GM19043 (cell line): Measurements from ENCODE around the gene PDCD4.

Experiments used
- ATAC-seq: cut with Tn5 transposase; IDR thresholded peaks from one replicate; pipeline ENCODE4 v1.9.1; 2021; ENCODE audit warnings: low read depth; ENCODE audit not compliant: unreplicated experiment

PDCD4 gene

DNA sequence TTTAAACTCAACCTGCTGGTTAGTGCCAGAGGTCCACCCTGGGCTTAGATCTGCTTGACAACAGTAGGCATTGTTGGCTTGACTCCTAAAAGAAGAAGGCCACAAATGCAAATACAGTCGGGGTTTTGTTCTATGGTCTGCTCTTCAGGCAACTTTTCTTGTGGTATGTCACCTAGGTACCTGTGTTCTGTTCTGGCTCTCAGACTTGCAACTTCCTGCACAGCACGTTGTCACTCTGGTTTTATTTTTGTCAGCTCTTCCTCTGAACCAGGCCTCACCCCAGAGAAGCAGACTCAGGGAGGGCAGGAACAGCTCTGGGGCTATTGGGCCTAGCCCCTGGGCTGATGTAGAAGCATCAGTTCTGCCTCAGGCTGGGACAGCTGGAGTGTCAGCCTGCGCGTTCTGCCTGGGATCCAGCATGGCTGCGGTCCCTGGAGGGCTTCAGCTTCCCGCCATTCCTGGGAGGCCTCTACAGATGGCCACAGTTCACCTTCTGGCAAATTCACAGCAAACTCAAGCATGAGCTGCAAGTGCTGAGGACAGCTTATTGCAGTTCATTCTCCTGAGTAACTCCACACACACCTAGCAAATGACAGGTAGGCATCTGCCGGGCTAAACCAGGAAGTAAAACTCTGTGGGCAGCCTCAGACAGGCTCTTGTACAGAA, 11.0 kb upstream of the PDCD4 start:
- ATAC-seq = peak; percentile 62

DNA sequence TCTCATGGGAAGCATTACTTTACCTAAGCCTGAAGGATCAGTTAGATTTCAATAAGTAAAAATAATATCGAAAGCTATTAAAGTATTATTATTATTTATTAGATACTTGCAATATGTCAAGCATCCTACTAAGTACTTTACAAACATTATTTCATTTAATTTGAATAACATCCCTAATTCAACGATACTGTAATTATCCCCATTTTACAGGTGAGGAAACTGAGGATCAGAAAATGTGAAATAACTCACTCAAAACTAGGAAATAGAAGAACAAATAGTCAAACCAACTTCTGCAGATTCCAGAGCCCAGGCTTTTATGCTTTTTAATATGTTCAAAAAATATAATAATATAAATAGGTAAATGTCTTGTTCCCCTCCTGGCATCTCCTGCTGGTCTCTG, 10.3 kb upstream of the PDCD4 start:
- ATAC-seq = no peak

DNA sequence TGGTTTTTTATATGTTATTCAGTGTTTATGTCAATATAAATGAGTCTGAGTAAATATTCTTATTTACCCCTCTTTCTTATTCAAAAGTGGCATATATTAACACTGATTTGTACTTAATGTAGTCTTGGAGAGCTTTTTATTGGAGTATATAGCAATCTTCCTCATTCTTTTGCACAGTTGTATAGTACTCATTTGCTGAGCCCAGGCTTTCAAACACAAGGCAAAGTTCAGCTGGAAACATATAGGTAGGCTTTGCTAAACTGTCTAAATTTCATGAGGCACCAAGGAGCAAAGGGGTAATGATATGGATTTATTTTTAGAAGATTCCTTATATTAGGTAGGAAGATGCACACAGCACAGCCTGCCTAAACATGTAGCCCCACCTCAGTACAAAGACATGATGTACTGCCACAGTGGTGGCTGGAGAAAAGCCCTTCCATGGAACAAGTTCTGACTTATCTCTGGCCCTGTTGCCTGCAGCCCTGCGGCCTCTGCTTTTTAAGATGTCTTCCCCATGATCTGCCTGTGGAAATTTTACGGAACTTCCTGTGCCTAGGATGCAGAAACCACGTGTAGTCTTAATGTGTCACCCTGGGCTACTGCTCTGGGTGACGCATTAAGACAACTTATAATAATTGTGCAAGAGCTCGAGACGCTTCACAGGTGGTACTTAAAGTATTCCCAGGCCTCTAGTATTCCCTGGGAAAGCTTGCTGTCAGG, 9.6 kb upstream of the PDCD4 start:
- ATAC-seq = no peak

DNA sequence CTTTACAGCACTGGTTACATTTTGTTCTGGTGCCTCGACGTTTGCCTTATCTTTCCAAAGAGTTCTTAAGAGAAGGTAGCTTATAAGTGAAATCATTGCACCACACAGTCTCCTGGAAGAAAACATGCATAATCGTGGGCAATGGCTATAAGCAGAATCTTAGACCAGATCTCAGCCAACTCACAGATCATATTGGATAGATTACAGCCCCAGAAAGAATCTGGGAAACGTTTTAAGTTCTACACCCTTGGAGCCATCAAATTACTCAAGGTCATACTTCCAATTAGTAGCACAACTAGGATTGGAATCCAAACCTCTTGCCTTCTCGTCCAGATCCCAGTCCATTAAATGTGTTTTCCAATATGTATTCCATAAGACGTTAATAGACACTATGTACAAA, 8.8 kb upstream of the PDCD4 start:
- ATAC-seq = no peak

DNA sequence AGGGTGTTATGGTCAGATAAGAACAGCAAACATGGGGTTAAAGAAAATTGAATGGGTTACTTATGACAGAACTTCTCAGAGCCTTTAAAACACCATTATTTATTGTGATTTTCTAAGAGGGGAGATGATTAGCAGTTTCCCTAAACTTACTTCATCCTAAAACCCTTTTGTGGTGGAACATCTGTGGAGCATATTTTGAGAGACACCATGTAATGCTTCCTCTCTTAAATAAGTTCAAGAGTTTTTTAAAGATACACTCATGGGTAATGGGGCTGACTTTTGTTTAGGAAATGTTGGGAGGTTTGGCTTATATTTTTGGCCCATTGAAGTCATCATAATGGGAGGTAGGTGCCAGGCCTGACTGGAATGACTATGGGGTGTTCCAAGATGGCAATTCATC, 8.4 kb upstream of the PDCD4 start:
- no peak for ATAC-seq

DNA sequence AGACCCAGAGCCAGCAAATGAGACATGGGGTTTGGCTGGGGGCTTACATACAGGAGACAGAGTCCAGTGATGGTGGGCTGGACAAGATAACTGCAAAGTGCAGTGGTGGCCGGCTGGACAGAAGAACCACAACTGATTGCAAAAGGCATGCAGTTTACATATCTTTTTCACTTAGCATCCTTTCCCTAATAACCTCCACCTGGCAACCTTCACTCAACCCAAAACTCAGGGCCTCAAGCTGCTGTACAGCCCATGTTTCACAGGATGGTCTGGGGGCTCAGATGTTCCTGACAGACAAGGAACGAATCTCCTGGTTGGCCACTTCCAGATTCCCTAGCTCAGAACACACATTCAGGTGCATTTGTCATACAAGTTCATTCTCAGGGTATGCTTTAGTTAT, 7.8 kb upstream of the PDCD4 start:
- no peak for ATAC-seq

DNA sequence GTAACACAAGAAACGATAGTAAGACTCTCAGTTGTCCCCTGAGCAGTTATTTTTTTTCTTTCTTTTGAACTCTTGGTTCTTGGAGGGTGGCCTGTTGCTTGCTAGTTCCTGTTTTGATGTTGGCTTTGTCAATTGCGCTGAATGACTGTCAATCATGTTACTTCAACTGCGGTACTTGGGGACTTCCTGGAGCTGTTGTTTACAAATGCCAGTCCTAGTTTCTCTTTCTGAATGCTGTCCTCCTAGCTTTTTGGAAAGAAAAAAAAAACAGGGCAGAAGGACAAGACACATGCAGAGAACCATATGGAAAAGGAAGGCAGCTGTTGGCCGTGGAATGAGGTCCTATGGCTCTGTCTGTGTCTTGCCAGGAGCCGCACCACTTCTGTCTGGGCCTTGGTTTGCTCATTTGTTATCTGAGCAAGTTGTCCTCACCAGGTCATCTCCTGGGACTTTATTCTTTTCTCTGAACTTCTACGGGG, 7.0 kb upstream of the PDCD4 start:
- peak; percentile 45 for ATAC-seq

DNA sequence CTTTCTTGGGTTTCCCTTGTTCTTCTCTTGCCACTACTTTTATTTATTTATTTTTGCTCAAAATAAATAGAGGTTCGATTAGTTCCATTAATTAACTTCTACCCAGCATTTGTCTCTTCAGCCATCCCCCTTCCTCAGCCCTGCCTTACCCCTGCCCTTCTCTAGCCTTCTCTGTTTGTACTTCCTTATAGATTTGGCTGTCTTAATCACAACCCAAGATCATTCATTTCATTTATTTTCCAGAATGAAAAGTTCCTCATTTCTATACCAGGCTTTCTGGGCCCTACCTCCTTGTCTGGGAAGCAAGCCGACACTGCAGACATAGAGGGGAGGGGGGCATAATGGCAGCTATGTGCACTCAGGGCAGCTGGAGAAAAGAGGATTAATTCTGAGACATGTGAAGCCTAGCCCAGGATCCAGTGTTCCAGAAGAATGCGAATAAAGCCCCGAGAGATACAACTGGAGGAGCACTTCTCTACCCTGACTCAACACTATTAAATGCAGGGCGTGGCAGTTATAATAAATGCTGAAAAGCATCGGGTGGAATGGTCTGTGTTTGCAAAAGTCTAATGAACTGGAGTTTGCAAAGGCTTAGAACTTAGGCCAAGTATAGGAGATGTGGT, 6.4 kb upstream of the PDCD4 start:
- ATAC-seq = no peak

DNA sequence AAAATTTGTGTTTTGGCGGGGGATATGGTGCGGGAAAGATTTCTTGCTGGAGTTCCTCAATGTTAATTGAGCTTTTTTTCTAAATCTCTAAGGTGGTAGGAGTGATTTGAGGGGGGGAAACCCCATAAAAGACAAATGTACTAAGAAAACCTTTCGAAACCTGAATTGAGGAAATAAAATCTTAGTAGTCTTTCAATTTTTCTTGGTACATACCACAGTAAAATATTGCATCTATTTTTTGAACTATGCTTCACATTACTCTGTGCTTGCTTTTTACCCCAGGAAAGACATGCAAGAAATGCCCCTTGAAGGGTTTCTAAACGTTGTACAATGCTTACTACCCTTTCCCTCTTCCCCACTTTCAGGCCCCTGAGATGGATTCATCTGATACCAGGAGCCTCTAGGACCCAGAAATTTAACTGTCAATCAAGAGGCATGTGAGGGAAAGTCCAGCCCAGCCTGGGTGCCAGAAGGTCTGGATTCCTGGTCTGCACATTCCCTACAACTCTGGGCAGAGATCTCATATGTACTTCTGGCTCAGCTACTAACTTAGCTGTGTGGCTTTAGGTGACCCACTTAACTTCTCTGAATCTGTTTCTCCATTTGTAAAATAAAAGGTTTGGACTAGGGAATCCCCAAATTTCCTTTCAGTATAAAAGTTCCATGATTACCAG, 5.8 kb upstream of the PDCD4 start:
- ATAC-seq = no peak

DNA sequence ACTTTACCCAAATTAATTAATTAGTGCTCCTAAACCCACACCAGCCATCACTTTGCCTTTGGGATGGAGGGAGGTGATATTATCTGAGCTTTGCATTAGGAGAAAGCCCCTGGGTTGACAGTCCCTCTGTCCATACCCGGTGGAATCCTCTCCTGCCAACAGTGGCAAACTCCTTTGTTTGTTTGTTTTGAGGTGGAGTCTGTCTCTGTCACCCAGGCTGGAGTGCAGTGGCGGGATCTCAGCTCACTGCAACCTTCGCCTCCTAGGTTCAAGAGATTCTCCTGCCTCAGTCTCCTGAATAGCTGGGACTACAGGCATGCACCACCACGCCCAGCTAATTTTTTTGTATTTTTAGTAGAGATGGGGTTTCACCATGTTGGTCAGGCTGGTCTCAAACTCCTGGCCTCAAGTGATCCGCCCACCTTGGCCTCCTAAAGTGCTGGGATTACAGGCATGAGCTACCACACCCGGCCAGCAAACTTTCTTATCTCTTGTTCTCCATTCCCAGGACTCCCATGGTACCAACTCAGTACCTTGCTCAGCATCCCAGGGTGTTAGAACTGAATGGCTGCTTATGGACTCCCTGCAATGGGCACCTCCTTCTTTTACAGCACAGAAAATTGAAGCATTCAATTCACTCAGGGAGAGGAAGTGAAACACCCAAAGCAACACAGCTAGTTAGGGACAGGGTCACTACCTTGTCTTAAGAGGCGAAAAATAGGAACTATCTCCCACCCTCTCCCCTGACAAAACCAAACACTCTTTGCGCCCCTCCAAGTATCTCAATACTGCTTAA, 4.5 kb upstream of the PDCD4 start:
- peak; percentile 34 for ATAC-seq

DNA sequence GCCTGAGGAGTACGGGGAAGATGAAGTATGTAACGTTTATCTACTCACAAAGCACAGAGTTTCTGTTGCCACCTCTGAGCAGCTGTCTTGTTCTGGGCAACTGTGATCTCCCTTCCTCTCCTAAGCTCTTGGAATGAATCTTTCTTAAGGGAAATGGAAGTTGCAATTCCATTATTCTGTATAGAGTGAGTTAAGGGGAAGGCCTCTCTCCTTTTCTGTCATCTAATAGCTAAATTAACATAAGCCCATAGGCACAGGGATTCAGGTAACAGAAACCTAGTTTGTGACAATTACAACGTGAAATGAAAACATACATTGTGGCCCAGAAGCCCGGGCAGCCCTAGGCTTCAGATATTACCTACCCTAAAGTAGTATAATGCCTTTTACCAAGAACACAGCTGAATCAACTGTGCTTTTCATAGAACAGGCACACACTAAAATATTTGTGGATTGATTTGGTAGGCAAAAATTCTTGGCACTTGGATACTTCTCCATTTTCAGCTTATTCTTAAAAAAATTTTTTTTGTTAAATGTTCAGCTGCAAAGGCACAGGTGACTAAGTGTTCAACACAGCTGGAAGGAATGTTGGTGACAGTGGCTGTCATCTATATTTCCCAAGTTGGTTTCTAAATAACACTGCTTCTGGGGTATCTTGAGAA, 3.8 kb upstream of the PDCD4 start:
- ATAC-seq = no peak

DNA sequence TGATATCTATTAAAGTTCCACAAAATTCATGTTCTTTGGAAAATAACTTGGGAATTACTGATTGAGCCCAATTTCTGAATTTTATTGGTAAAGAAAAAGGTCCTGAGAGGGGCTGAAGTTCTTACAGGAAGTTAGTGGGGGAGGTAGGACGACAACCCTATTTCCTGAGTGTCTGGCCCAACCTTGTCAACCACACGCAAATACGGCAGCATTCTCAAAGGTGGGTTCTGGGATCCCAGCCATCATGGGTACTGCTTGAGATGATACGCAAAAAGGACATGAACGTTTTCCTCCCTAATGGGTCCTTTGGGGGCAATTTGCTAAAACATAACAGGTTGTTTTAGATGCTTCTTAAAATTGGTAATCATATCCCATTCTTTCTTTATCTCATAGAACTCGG, 2.7 kb upstream of the PDCD4 start:
- no peak for ATAC-seq

DNA sequence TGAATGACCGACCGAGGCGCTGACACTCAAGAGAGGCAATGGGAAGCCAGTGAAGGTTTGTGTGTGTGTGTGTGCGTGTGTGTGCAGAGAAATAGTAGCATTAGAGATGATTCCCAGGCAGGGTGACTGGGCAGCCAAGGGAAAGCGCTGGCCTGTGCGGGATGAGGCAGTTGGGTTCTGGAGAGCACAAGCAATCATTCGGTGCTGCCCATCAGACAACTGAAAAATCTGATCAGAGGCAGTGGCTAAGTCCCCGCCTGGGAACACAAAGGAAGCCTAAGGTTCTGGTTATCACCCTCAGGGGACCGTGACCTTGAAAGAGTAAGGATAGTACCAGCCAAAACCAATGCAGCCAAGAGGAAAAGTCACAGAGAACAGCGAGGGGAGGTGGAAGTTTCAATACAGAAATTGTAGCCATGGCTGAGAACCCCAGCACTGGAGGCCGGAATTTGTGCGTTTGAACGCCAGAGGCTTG, 868 bp upstream of the PDCD4 start:
- no peak for ATAC-seq

DNA sequence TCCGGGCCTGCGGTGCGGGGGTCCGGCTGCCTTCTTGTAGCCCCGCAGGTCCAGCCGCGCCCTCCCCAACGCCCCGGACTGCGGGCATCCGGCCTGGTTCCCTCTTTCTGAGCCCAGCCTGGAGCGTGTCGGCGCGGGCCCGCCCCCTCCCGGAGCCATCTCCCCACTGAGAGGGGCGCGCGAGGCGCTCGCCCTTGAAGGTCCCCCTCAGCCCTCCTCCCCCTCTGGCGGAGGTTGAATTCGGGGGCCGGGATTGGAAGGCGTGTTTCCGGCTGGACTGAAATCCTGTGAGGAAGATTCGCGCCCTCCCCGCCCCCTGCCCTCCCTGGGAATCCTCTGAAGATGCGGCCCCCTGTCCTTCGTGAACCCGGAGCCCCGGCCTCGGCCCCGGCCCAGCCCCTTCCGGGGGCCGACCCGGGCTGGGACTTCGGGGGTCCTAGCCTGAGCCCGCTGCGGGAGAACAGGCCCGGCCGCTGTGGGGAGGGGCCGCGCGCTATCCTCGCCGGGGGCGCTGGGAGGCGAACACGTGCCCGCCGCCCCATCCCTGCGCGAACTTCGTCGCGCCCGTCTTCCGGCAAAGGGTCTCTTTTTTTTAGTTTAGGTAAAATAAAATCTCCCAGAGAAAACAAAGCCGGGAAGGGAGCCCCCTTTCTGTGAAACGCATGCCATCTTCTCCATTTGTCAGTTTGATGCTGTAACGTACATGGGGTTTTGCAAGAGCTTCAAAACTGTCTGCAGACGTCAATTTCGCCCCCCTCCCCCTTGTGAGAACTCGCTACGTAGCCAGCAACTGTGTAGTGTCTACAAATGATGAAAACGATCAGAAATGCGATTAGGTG, 636 bp downstream of the PDCD4 start:
- ATAC-seq = peak; percentile 27

DNA sequence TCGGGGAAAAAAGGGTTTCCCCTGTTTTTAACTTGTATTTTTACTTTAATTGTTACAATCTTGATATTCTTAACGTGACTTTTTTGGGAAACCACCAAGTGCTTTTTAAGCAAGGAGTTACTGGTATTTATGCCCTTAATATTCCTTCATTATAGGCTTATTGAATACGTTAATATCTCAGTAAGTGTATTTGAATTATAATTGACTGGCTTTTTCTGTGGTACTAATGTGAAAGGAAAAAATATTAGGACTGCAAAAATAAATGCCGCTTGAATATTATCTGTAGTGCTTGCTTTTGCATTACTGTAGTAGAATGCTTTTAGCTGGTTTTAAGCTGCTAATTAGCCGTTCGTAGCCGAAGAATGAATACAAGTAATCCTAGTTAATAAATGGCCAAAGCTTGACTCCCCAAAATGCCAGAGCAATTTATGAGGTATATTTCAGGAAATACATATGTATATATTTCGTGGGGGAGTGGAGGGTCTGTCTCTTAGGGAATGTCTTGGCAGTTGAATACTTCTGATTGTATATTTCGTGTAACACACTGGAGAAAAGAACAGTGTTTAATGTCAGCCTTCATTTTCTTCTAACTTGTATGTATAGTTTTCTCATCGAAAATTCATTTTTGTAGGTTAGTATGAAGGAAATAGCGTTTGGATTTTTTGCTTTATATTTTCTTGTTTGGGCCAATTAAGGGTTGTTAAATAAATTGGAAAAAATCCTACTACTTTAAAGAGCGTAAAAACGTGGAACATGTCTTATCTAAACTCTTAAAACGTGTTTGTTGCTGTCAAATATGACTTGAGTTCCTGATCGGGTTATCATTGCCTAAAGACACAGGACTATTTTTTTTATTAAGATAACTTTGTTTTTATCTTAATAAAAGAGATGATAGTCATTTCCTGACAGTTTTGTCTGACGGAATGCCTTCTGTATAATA, 1.5 kb downstream of the PDCD4 start:
- ATAC-seq = no peak

DNA sequence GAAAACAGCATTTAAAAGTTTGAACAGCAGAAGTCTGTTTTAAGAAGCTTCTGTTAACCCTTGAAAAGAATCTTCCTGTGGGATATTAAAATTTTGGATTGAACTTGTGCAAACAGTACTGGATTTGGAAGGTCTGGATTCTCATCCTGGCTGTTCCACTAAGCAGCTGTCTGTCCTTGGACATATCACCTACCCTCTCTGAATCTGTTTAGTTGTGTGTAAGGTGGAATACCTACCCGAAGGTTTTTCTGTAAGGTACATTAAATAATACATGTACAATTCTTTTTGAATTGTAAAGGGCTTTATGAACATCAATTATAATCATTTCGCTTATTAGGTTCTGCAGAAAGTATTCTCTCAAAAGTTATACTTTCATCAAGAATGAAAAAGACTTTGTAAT, 2.2 kb downstream of the PDCD4 start:
- ATAC-seq = no peak

DNA sequence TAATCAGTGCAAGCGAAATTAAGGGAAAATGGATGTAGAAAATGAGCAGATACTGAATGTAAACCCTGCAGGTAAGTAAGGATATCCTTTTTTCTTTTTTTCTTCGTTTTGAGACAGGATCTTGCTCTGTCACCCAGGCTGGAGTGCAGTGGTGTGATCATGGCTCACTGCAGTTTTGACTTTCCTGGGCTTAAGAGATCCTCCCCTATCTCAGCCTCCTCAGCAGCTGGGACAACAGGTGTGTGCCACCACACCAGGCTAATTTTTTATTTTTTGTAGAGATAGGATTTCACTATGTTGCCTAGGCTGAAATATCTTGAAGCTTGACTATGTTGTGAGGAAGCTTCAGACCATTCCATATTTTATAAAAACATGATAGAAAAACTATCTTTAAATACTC, 4.3 kb downstream of the PDCD4 start:
- no peak for ATAC-seq

DNA sequence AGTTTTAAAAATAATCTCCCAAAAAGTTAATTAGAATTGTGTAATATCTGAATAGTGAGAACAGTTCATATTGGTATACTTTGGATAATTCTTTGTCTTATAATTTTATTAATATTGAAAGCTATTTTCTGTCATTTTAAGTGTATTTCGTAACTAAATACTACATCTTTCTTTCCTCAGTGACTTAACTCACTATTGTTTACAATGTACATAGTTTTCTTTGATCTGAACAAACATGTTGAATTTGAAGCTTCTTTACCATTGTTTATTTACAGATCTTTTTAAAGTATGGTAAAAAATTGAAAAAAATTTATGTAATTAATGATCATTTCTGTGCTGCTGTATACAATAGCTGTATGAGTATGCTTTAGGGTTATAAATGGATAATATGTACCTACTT, 5.1 kb downstream of the PDCD4 start:
- ATAC-seq = no peak
